LoVo (cell line): ENCODE data around the gene SLC24A4.

ENCODE experiments used
- DNase-seq: peaks from one replicate; pipeline ENCODE4 v3.0.0-alpha.2; 2016; ENCODE audit warnings: low spot score

Gene SLC24A4

DNA sequence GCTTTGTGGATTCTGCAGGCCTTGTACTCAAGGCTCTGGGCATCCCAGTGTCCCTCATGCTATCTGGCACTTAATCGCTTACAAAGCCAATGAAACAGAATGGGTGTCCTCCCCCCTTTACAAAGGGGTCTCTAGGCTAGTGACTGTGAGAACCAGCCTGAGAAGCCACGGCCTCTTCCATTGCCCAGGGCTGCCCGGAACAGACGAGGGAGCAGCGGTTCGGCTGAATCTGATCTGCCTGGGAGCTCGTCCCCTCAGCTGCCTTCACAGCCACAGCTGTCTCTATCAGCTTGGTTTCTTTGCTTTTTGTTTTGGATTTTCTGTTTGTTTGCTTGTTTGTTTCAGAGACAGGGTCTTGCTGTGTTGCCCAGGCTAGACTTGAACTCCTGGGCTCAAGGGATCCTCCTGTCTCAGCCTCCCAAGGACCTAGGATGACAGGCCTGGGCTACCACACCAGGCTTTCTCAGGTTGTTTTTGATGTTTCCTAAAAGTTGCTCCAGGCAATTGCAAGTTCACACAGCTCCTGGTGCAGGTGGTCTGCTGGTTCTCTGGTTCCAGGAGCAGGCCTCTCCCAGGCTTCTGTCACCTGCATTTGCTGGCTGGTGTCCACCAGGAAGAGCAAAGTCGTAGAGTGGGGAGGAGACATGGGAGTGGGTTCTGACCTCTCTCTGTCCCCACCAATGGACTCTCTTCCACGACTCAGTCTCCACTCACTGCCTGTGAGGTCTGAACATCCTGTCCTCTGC, 179.7 kb downstream of the SLC24A4 start:
- DNase-seq = no peak

DNA sequence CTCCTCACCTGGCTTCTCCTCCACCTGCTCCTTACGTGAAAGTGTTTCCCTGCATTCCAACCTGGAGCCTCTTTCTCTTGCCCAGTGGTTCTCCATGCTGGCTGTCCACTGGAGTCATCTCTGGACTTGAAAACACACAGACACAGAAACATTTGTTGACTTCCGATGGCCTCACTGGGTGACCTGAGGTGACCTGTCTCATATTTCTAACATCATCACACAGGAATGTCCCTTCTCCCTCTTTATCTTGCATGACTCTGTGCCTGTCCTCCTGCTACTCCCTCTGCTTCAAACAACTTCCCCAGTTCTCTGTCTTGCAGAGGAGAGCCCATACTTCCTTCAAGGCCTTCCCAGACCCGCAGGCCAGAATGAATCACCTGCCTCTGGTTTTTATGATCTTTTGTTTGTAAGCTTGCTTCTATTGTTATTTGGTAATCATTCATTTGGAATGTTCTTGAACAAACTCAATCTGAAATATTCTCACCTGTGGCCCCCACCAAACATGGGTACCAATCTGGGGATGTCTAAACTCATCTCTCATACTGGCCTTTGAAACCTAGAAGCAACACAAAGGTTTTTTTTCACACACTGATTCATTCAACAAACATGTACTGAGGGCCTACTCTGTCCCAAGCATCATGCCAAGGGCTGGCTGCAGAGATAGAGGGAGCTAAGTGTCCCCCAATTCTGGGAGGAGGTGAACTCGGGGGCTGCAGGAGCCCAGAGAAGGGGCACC, 181.0 kb downstream of the SLC24A4 start:
- peak; percentile 69 for DNase-seq

DNA sequence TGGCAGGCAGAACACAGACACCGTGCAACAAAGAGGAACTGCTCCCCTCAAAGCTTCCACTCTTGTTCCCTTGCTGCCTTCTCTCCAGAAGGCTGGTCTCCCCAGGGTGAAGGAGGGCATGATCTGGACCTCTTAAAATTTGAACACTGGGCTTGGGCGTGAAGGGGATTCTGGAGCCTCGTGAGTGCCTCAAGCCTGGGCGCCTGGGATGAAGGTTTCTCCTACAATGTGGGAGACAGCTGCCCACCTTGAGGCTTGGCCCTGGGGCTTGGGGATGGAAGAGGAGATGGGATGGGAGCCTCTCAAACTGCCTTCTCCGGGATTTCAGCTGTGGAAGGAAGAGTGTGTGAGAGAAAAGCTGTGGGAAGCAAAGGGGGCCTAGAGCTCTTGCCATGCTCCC, 182.9 kb downstream of the SLC24A4 start:
- no peak for DNase-seq

DNA sequence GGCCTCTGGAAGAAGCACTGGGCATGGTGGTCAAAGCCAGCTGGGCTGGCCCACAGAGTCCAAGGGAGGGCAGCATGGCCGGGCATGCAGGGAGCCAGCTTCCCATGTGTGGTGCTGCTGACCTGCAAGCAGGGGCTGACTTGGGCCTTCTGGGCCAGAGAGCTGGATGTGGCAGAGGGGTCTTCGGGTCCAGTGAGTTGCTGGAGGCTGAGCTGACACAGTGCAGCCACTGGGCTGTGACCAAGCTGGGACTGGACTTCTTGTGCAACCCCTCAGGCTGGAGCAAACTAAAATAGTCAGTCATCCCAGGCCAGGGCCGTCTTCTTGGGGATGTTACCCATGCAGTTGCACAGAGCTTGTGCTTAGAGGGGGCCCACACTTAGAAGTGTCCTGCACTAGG, 183.3 kb downstream of the SLC24A4 start:
- no peak for DNase-seq

DNA sequence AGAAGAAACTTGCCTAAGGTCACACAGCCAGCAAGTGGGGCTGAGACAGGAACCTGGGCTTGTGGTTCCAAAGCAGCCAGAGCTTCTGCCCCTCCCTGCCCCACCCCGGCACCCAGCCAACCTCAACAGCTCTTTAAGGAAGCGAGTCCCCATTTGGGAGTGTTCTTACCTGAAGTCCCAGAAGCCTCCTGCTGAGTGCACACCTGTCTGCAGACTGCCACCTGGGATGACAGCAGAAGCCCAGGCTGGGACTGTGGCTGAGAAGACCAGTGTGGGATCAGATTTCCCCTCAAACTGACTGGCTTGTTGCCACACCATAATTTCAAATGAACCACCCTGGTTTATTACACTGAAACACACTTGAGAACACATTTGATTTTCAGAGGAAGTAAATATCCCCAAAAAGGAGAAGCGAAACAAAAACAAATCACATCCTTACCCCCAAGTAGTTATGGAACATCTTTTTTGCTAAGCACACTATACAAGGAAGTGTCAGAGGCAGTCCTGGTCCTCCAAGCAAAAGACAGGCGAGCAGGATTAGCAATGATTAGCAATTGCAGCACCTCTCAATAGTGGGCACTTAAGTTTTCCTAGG, 184.3 kb downstream of the SLC24A4 start:
- DNase-seq = peak; percentile 85

DNA sequence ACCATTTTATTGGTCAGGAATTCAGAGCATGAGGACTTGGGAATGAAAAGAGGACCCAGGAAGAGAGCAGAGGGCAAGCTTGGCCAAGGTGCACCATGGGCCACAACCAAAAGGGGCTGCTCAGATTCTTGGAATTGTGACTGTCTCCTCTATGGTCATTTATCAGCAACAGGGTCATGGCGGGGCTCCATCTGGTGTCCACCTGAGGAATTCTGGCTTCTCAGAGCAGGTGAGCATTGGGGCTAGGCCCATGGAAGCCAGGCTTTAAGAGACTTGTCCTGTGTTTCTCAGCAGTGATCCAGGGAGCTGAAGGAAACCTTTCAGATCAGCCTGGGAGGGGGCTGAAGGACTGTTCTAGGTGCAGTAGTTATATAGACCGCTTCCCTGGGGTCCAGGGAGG, 188.0 kb downstream of the SLC24A4 start:
- DNase-seq = peak; percentile 50

DNA sequence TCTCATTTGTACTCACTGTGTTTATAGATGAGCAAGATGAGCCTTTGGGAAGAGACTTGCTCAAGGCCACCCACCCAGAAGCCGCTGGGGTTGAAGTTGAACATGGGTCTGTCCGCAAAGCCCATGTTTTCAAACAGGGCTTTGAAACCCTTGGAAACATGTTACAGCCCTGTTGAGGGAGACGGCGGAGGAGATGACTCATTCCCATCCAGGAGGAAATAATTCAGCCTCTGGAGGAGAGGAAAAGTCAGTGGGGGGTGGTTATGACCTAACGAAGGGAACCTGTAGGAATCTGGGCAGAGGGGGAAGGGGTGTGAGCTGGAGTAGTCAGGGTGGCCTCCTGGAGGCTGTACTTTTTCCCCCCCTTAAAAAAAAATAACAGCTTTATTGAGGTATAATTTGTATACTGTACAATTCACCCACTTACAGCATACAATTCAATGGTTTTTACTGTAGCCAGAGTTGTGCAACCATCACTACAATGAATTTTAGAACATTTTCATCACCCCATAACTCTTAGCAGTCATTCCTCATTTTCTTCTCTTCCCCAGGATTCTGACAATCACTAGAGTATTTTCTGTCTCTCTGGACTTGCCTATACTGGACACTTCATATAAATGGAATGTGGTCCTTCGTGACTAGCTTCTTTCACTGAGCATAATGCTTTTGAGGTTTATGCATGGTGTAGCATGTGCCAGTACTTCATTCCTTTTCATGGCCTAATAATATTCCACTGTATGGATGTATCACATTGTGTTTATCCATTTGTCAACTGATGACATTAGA, 188.7 kb downstream of the SLC24A4 start:
- DNase-seq = peak; percentile 86

DNA sequence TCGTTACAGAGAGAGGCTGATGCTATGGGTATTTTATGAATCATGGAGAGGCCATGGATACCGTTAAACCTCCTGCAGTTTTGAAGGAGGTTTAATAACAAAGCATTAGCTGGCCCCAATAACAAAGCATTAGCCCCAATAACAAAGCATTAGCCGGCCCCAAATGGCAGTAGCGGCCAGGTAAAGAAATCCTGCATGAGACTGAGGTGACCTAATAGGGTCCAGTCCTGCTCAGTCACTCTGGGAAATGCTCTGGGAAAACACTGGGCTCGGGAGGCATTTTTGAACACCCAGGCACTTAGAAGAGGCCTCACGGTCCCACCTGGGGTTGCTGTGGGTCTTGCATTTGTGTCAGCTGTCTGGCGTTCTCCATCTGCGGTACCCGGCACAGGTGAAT, 189.8 kb downstream of the SLC24A4 start:
- DNase-seq = no peak

DNA sequence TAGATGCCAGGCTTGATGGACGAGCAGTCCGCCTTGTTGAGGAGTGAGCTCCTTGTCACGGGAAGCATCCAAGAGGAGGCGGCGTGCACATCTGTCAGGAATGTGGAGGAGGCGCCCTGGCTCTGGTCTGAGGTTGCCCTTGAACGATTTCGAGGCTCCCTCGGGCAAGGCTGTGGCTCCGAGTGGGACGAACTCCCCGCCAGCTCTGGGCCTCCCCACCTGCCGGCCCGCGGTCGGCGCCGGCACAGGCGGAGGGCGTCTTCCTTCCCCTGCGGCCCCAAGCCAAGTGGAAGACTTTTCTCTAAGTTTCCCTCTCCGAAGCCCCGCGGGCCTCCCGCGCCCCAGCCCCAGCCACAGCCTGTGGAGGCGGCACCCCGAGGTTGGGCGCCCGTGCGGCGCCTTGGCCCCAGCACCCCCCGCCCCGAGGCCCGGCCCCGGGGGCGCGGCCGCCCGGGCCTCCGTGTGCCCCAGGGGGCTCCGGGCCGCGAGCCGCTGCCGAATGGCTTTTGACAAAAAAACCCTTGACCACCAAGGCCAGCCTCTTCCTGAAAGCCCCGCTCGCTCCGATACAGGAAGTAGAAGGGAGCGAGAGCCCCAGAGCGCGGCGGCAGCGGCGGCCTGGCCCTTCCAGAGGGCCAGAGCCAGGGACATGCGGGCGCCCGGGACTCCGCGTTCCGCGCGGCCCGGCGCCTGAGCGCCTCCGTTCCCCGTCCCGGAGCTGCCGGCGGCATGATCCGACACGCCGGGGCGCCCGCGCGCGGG, 190.4 kb downstream of the SLC24A4 start, which contains the start of gene RIN3:
Gene RIN3, plus strand, starts transcription at position 578 of the 762 bp plus-strand sequence. Its CDS starts 152 bp downstream, at position 730.
- DNase-seq = peak; percentile 49

DNA sequence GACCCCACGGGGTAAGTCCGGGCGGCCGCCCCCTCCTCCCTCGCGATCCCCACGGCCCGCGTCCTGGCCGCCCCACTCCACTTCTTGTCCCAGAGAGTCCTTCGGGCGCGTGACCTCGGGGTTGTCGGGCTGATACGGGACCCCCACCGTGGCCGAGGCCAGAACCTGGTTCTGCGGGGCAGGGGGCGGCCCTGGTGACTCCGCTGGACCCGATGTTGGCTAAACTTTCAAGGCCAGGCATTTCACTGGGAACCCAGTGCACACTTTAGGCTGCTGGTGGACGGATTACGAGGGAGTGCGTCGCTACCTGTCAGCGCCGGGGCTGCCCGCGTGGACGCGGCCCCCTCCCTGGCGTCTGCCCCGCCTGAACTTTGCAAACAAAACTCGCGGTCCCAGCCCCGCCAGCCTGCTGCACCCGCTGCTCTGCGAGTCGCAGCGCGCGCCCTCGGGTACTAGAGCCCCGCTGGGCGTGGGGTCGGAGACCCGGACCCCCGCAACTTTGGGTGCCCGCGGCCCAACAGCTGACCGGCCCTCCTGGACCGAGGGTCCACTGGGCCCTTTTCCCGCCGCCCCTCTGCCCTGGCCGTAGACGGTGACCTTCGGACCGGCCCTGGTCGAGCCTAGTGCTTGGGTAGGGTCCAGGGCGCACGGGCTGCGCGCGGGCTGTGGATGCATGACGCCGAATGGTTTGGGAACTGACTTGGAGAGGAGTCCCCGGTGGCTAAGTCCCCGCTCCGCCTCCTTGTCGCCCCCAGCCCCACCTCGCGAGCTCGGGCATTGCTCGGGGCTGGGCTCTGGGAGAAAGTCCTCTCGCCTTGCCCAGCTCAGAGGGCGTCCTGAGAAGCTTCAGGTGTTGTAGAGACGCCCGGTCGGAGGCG, 191.2 kb downstream of the SLC24A4 start:
- DNase-seq = no peak

DNA sequence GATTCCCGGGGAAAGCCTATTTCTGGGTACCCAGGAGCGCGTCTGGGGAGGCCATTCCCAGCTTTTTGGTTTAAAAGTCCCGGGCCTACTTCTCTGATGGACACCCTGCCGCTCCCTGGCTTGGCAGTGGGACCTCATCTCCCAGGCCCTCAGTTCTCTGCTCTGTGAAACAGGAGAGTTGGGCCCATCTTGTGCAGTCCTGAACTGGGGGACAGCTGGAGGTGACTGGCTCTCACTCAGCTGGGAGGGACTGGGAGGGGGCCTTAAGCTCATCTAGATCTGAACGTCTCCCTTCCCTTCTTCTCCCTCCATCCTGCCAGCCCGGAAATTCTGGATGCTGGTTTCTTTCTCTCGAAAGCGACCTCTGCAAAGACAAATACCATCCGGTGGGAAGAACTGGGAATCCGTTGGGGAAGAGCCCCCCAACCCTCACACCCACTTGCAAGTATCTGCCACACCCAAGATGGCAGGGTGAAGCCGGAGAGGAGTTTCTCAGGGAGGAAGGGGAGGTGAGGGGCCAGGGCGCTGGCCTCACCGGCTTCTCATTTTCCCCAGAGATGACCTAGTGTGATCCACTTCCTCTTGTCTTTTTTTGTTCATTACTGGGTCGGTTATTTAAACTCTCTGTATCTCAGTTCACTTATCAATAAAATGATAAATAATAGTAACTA, 192.0 kb downstream of the SLC24A4 start:
- no peak for DNase-seq

DNA sequence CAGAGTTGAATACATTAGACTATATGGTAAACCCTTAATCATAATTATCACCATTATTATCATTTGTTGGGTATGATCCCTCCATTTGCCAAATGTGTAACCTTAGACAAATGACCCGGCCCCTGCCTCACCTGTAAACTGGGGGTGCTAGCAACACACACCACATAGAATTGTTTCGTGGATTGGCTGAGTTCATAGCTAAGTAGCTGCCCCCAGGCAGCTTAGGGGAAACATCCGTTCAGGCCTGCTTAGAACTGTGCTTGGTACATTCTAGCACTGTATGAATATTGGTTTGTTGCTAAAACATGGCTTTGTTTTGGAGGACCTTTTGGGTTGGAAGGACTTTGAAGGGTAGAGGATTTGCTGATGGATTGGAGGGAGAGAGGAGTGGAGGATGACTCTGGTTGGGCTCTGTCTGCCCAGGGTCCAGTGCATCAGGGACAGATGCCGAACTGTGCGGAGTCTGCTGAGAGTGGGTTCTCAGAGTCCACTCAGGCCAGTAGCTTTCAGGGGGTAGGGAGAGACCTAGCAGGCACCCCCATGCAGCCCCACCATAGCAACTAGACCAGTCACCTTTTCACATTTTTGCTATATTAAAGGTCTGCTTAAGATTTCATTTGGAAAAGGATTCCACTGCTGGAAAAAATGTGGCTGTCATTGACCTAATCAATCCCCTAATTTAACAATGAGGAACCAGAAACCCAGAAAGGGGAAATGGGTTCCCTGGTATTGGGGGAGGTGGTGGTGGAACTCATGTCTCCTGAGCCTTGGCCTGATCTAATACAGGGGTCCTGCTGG, 192.8 kb downstream of the SLC24A4 start:
- no peak for DNase-seq

DNA sequence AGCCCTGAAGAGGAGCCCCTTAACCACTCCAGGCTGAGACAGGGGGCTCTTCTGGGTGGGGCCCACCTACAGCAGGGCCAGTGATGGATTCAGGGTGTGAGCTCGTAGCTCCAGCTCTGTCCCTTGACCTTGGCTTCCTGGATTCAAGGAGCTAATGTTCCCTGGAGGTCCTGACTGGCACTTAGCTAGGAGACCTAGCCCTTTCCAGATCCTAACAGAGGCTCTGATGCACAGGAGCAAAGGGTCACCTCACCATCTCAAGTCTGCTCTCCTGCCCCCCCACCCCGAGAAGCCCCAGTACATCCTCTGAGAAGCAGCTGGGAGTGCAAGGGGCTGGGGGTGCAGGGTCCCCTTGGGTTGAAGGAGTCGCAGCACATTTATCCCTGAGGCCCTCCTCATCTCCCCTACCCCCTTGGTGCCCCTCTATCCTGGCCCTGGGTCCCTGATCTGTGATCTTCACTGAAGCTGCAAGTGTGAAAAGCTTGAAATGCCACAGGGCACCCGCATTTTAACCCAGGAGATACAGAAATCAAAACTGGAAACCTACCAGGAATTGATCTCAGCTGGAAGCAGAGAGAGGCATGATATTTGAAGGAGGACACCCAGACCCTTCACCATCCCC, 193.5 kb downstream of the SLC24A4 start:
- no peak for DNase-seq

DNA sequence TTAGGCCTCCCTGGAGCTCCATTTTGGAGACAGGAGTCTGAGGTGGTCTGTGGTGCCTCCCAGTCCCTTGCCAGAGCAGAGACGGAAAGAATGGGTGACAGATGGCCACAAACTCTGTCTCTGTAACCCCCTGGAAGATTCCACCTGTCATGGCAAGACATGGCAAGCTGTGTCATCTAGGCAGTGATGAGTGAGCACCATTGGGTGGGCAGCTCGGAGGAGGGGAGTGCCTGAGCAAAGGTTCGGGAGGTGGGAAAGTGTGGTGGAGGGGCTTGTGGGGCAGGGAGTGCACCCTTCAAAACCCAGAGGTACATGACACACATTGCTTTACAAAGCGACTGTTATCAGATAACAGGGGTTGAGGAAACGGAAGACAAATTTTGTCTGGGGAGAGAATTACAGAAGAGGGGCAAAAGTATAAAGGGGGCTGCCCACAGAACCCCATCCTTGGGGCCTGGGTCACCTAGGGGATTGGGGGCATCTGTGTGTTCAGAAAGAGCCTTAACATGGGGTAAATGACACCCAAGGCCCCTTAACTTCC, 194.1 kb downstream of the SLC24A4 start:
- no peak for DNase-seq

DNA sequence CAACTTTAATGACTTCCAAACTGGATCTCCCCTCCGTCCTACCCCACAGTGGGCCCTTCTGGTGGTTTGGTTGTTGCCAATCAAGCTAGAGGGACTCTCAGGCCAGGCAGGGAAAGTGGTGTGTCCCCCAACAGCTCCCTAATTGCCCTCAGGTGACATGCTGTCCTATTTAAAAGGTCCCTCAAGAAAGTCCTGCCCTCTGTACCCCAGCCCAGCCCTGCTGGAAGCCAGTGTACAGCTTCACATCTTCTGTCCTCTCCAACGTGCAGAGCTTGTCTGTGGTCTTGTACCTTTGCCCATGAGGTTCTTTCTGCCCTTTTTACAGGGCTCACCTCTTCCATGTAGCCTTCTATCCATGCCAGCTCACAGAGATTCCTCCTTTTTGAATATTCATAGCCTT, 194.8 kb downstream of the SLC24A4 start:
- DNase-seq = no peak

DNA sequence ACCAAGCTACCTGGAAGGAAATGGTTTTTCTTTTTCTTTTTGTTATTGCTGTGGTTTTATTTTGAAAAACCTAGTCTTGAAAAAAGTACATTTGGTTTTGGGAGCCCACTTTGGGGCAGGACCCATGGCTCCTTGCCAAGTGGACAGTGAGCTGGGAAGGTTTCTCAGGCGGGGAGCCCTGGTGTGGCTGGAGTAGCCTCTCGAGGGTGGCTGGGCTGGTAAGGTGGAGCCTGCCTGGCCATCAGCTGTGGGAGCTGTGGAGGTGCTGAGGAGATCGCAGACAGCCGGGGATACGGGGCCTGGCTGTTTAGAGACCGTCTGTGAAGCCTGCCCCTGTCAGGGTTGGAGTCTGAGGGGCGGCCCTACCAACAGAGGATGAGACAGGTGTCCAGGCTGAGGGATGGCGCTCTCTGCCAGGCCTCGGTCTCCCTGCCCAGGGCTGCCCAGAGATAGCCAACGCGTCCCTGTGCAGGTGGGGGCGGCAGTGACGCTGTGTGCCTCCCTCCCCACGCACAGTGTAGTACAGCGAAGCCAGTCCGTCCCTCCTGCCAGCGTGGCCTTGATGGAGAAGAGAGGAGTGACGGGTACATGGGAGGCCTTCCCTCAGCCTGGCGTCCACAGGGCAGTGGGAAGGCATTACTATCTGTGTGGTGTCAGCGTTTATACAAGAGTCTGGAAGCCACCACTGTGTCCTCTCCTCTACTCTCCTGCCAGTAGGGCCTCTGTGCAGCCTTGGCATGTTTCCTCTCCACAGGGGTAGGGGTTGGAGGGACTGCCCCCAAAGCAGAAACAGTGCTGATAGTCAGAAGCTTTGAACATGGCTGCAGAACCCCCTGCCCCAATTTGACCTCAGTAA, 196.5 kb downstream of the SLC24A4 start:
- no peak for DNase-seq
